Gastrocnemius medialis (tissue), 4 donors: ENCODE results near the gene TIGD1. TPM values are rescaled to one million over a fixed set of nuclear protein-coding genes. Genes with fewer than 3 reads are reported as not detected.

Experiments used
- ATAC-seq, 2 donors: fragments of 150-250 bp; one replicate each; pipeline ENCODE4 v1.9.1; 2016
- DNase-seq, 2 donors: peaks; one replicate each; pipeline ENCODE4 v3.0.0-alpha.2; 2019
- H3K27ac ChIP-seq, 4 donors: fragments of 200-600 bp; sonication (generic); 1 replicate in 1 of 4; 2 replicates in 3 of 4; pipeline ENCODE4 v1.5.1; 2016 to 2018; ENCODE audit warnings: mild to moderate bottlenecking in 2 of 4, moderate library complexity in 1 of 4
- H3K27me3 ChIP-seq, 3 donors: fragments of 200-600 bp; sonication (generic) in 2 of 3; 1 replicate in 1 of 3; 2 replicates in 2 of 3; pipeline versions ENCODE4 v1.5.1 to v1.6.0; 2016 to 2019; ENCODE audit warnings: mild to moderate bottlenecking in 1 of 3, moderate library complexity in 1 of 3
- H3K36me3 ChIP-seq, 2 donors: fragments of 200-600 bp; sonication (generic) in 1 of 2; one replicate each; pipeline ENCODE4 v1.5.1; 2017 to 2018
- H3K4me1 ChIP-seq, 2 donors: fragments of 200-600 bp; sonication (generic) in 1 of 2; one replicate each; pipeline ENCODE4 v1.5.1; 2016 to 2017; ENCODE audit warnings: mild to moderate bottlenecking in 2 of 2
- H3K4me3 ChIP-seq, 4 donors: fragments of 200-600 bp; sonication (generic) in 3 of 4; 1 replicate in 1 of 4; 2 replicates in 3 of 4; pipeline ENCODE4 v1.5.1; 2016 to 2019; ENCODE audit warnings: mild to moderate bottlenecking in 2 of 4
- H3K9me3 ChIP-seq, 3 donors: fragments of 200-600 bp; sonication (generic) in 2 of 3; 1 replicate in 1 of 3; 2 replicates in 2 of 3; pipeline ENCODE4 v1.5.1; 2016 to 2019
- CTCF ChIP-seq, 5 experiments: fragments of 450-650 bp in 3 of 5; fragments of 200-600 bp in 2 of 5; sonication (generic) in 2 of 5; IDR thresholded peaks in 4 of 5; conservative IDR thresholded peaks in 1 of 5; 1 replicate in 4 of 5; 2 replicates in 1 of 5; pipeline ENCODE4 v1.5.1; 2016 to 2019; ENCODE audit warnings: antibody characterized with exemption in 5 of 5, mild to moderate bottlenecking in 3 of 5, moderate library complexity in 3 of 5
- POLR2A ChIP-seq, 2 donors: fragments of 450-650 bp; IDR thresholded peaks; one replicate each; pipeline ENCODE4 v1.6.1; 2017; ENCODE audit warnings: antibody characterized with exemption in 2 of 2, mild to moderate bottlenecking in 2 of 2, moderate library complexity in 2 of 2
- in situ Hi-C, 4 donors: fragments of 200-750 bp; cut with MboI; loops; one replicate each; pipeline versions ENCODE4 v1.15.0 to v1.8.0; 2017; ENCODE audit warnings: low sequenced_read_pairs in 4 of 4
- intact Hi-C: fragments of 100-400 bp; cut with DNase I; formaldehyde crosslinking; loops from one replicate; pipeline ENCODE4 v1.15.1; 2023; ENCODE audit warnings: low total_unique reads
- total RNA-seq, 4 donors: library from RNA; depleted of rRNA; stranded (reverse); fragments of >200 nt; gene quantifications; one replicate each; pipeline versions ENCODE4 v1.1.0 to v1.2.3, GENCODE V29; 2016

TIGD1 gene
- total RNA-seq, 4 donors from 2014 or later, result 1.4 to 3.0 (median 2.1) TPM

- Histone ChIP-seq H3K4me3 (no peak overlapping the region), H3K4me1 (peaks cover 18 to 63% of the 10 kb centered on the region in 2 donors), H3K36me3 (peaks cover 0 to 79% of the 10 kb centered on the region in 2 donors), H3K27me3 (no peaks in the 10 kb centered on the region), H3K27ac (peak overlapping the region; percentile 75 to 93 (median 88)), H3K9me3 (no peaks in the 10 kb centered on the region)
- intact Hi-C loops, result no loop called here
- DNase-seq, result no peak
- TF ChIP-seq POLR2A (IDR thresholded peaks at IDR 0.05) (no peak), CTCF (IDR thresholded peaks at IDR 0.05 in 4 of 5, conservative IDR thresholded peaks at IDR 0.05 in 1 of 5) (no peak)
- in situ Hi-C loops, result no loop called here
- peak; percentile 34 to 53 for ATAC-seq
These were observed 17.8 kb upstream of the TIGD1 start for GRCh38 chr2:232568161-232568560.

GRCh38 chr2:232567721-232568120 is 17.4 kb upstream of the TIGD1 start:
- peaks cover 18 to 58% of the 10 kb centered on the region in 2 donors for H3K4me1 ChIP-seq
- H3K4me3 ChIP-seq, result no peak overlapping the region
- H3K27ac ChIP-seq, result peak overlapping the region; percentile 75 to 93 (median 88)
- DNase-seq, result no peak
- TF ChIP-seq POLR2A (IDR thresholded peaks at IDR 0.05), result no peak
- no peak for TF ChIP-seq CTCF (IDR thresholded peaks at IDR 0.05 in 4 of 5, conservative IDR thresholded peaks at IDR 0.05 in 1 of 5)
- H3K9me3 ChIP-seq, result no peaks in the 10 kb centered on the region
- H3K27me3 ChIP-seq, result no peaks in the 10 kb centered on the region
- intact Hi-C loops, result no loop called here
- in situ Hi-C loops, result no loop called here
- peak in 1 of 2 donors; percentile 18 for ATAC-seq
- peaks cover 0 to 84% of the 10 kb centered on the region in 2 donors for H3K36me3 ChIP-seq

- intact Hi-C loops (no loop called here), in situ Hi-C loops (no loop called here)
- TF ChIP-seq POLR2A (IDR thresholded peaks at IDR 0.05) (no peak), CTCF (IDR thresholded peaks at IDR 0.05 in 4 of 5, conservative IDR thresholded peaks at IDR 0.05 in 1 of 5) (no peak)
- Histone ChIP-seq H3K27ac (no peak overlapping the region), H3K4me1 (peaks cover 0 to 23% of the 10 kb centered on the region in 2 donors), H3K36me3 (peaks cover 0 to 88% of the 10 kb centered on the region in 2 donors), H3K4me3 (no peak overlapping the region), H3K9me3 (no peaks in the 10 kb centered on the region), H3K27me3 (no peaks in the 10 kb centered on the region)
- ATAC-seq (no peak), DNase-seq (no peak)
These were observed 13.2 kb upstream of the TIGD1 start for GRCh38 chr2:232563580-232563979.

- Histone ChIP-seq H3K4me3 (no peak overlapping the region), H3K36me3 (peaks cover 0 to 88% of the 10 kb centered on the region in 2 donors), H3K9me3 (no peaks in the 10 kb centered on the region), H3K4me1 (peaks cover 0 to 14% of the 10 kb centered on the region in 2 donors), H3K27me3 (no peaks in the 10 kb centered on the region), H3K27ac (no peak overlapping the region)
- in situ Hi-C loops (no loop called here), intact Hi-C loops (no loop called here)
- TF ChIP-seq CTCF (IDR thresholded peaks at IDR 0.05 in 4 of 5, conservative IDR thresholded peaks at IDR 0.05 in 1 of 5) (no peak), POLR2A (IDR thresholded peaks at IDR 0.05) (no peak)
- DNase-seq (no peak), ATAC-seq (no peak)
These were observed 12.3 kb upstream of the TIGD1 start for GRCh38 chr2:232562515-232563151.
